H9 (cell line): ENCODE results near the gene TPPP2. TPM values are rescaled to one million over a fixed set of nuclear protein-coding genes. Genes with fewer than 3 reads are reported as not detected.

Experiments
- DNase-seq: peaks from one replicate; pipeline ENCODE4 v3.0.0-alpha.2; 2017
- H2AFZ ChIP-seq: one replicate; pipeline ENCODE4 v1.6.1; 2013; ENCODE audit warnings: mild to moderate bottlenecking, low read length, control low read depth, moderate library complexity
- H2AK5ac ChIP-seq: 2 replicates; pipeline ENCODE4 v1.6.1; 2013; ENCODE audit warnings: low read length, control low read depth, mixed read lengths; ENCODE audit not compliant: insufficient read length
- H2BK120ac ChIP-seq: one replicate; pipeline ENCODE4 v1.6.1; 2013; ENCODE audit warnings: low read depth, mild to moderate bottlenecking, low read length, control low read depth, inconsistent platforms; ENCODE audit not compliant: poor library complexity, severe bottlenecking
- H2BK12ac ChIP-seq: 2 replicates; pipeline ENCODE4 v1.6.1; 2013; ENCODE audit warnings: low read length, control low read depth, mixed read lengths, low read depth; ENCODE audit not compliant: insufficient read length
- H2BK15ac ChIP-seq: 2 replicates; pipeline ENCODE4 v1.6.1; 2013; ENCODE audit warnings: low read depth, low read length, control low read depth
- H2BK20ac ChIP-seq: one replicate; pipeline ENCODE4 v1.6.1; 2013; ENCODE audit warnings: low read depth, mild to moderate bottlenecking, low read length, control low read depth, inconsistent platforms; ENCODE audit not compliant: poor library complexity, severe bottlenecking
- H2BK5ac ChIP-seq: 2 replicates; pipeline ENCODE4 v1.6.1; 2013; ENCODE audit warnings: low read length, control low read depth, mixed read lengths; ENCODE audit not compliant: insufficient read length
- H3K14ac ChIP-seq: 2 replicates; pipeline ENCODE4 v1.6.1; 2013; ENCODE audit warnings: low read length, control low read depth; ENCODE audit not compliant: insufficient read depth
- H3K18ac ChIP-seq: 2 replicates; pipeline ENCODE4 v1.6.1; 2013; ENCODE audit warnings: low read depth, mild to moderate bottlenecking, mixed read lengths, low read length, control low read depth; ENCODE audit not compliant: insufficient read length
- H3K23ac ChIP-seq: 2 replicates; pipeline ENCODE4 v1.6.1; 2013; ENCODE audit warnings: low read length, control low read depth, mixed read lengths, low read depth; ENCODE audit not compliant: insufficient read length
- H3K23me2 ChIP-seq: 2 replicates; pipeline ENCODE4 v1.6.1; 2013; ENCODE audit warnings: low read depth, mild to moderate bottlenecking, mixed read lengths, low read length, control low read depth; ENCODE audit not compliant: insufficient read length, poor library complexity, severe bottlenecking
- H3K27ac ChIP-seq: 2 replicates; pipeline ENCODE4 v1.5.1; 2013; ENCODE audit warnings: low read length, control low read depth, mixed read lengths, low read depth; ENCODE audit not compliant: insufficient read length
- H3K27me3 ChIP-seq: 2 replicates; pipeline ENCODE4 v1.6.1; 2013; ENCODE audit warnings: low read length, control low read depth, inconsistent platforms; ENCODE audit not compliant: insufficient read depth
- H3K4ac ChIP-seq: 2 replicates; pipeline ENCODE4 v1.6.1; 2013; ENCODE audit warnings: low read depth, mild to moderate bottlenecking, control low read depth, inconsistent platforms, low read length, moderate library complexity
- H3K4me1 ChIP-seq: 2 replicates; pipeline ENCODE4 v1.6.1; 2013; ENCODE audit warnings: low read length, control low read depth, inconsistent platforms; ENCODE audit not compliant: insufficient read depth
- H3K4me2 ChIP-seq: 2 replicates; pipeline ENCODE4 v1.6.1; 2013; ENCODE audit warnings: low read length, control low read depth, mixed read lengths; ENCODE audit not compliant: insufficient read length, insufficient read depth
- H3K56ac ChIP-seq: 2 replicates; pipeline ENCODE4 v1.6.1; 2013; ENCODE audit warnings: low read depth, mild to moderate bottlenecking, mixed read lengths, low read length, control low read depth; ENCODE audit not compliant: insufficient read length
- H3K79me1 ChIP-seq: 2 replicates; pipeline ENCODE4 v1.6.1; 2013; ENCODE audit warnings: low read depth, mild to moderate bottlenecking, moderate library complexity, low read length, control low read depth, inconsistent platforms; ENCODE audit not compliant: insufficient read depth, poor library complexity, severe bottlenecking
- H3K79me2 ChIP-seq: 2 replicates; pipeline ENCODE4 v1.6.1; 2013; ENCODE audit warnings: low read length, control low read depth, inconsistent platforms; ENCODE audit not compliant: insufficient read depth
- H3K9ac ChIP-seq: 2 replicates; pipeline ENCODE4 v1.6.1; 2013; ENCODE audit warnings: low read length, control low read depth, mixed read lengths; ENCODE audit not compliant: insufficient read length; ENCODE audit errors: extremely low read depth
- H3K9me3 ChIP-seq: one replicate; pipeline ENCODE4 v1.6.1; 2013; ENCODE audit warnings: low read depth, low read length, inconsistent platforms; ENCODE audit not compliant: control insufficient read depth
- H3T11ph ChIP-seq: one replicate; pipeline ENCODE4 v1.6.1; 2013; ENCODE audit warnings: mild to moderate bottlenecking, low read length, control low read depth, inconsistent platforms
- H4K20me1 ChIP-seq: one replicate; pipeline ENCODE4 v1.6.1; 2013; ENCODE audit not compliant: control insufficient read depth, insufficient read length, insufficient read depth
- H4K5ac ChIP-seq: 2 replicates; pipeline ENCODE4 v1.6.1; 2013; ENCODE audit warnings: low read depth, mild to moderate bottlenecking, mixed read lengths, low read length, control low read depth; ENCODE audit not compliant: insufficient read length
- H4K8ac ChIP-seq: replicated peaks from 2 replicates; pipeline ENCODE4 v1.6.1; 2013; ENCODE audit warnings: low read length, control low read depth, mixed read lengths, low read depth; ENCODE audit not compliant: insufficient read length
- H4K91ac ChIP-seq: 2 replicates; pipeline ENCODE4 v1.6.1; 2013; ENCODE audit warnings: low read depth, mild to moderate bottlenecking, moderate library complexity, mixed read lengths, low read length, control low read depth; ENCODE audit not compliant: insufficient read length
- H3K27ac Mint-ChIP-seq, 3 experiments: 2 replicates in 2 of 3; 3 replicates in 1 of 3; pipeline ENCODE4 v1.8.0; 2020 to 2021; ENCODE audit warnings: mixed read lengths in 3 of 3, mild to moderate bottlenecking in 1 of 3, moderate library complexity in 1 of 3
- H3K27me3 Mint-ChIP-seq: 2 replicates; pipeline ENCODE4 v1.8.0; 2021; ENCODE audit warnings: low read depth, mild to moderate bottlenecking, moderate library complexity, mixed read lengths
- H3K36me3 Mint-ChIP-seq, 3 experiments: 2 replicates in 2 of 3; 3 replicates in 1 of 3; pipeline ENCODE4 v1.8.0; 2020 to 2021; ENCODE audit warnings: low read depth in 3 of 3, mixed read lengths in 3 of 3; ENCODE audit not compliant: insufficient read depth in 1 of 3
- H3K4me1 Mint-ChIP-seq, 2 experiments: 2 replicates each; pipeline ENCODE4 v1.8.0; 2020; ENCODE audit warnings: mixed read lengths in 2 of 2
- H3K4me3 Mint-ChIP-seq, 2 experiments: 2 replicates in 1 of 2; 3 replicates in 1 of 2; pipeline ENCODE4 v1.8.0; 2020 to 2021; ENCODE audit warnings: mild to moderate bottlenecking in 2 of 2, mixed read lengths in 2 of 2, moderate library complexity in 1 of 2
- H3K9me3 Mint-ChIP-seq, 2 experiments: 2 replicates in 1 of 2; 3 replicates in 1 of 2; pipeline ENCODE4 v1.8.0; 2020; ENCODE audit warnings: mild to moderate bottlenecking in 2 of 2, mixed read lengths in 2 of 2, moderate library complexity in 1 of 2
- CTCF ChIP-seq: fragments of 200-600 bp; sonication (generic); conservative IDR thresholded peaks from 3 replicates; pipeline ENCODE4 v1.8.0; 2021; ENCODE audit warnings: antibody characterized with exemption, mild to moderate bottlenecking
- WGBS: extraction: QIAGEN DNeasy Blood & Tissue Kit; methylation state at CpG from one replicate; pipeline ENCODE4 v1.1.7; 2013; ENCODE audit warnings: missing lambda C conversion rate, low lambda C conversion rate, mixed read lengths; ENCODE audit not compliant: insufficient read length; ENCODE audit errors: extremely low coverage; 5-methylcytosine and 5-hydroxymethylcytosine counted together
- total RNA-seq: library from RNA; stranded (reverse); gene quantifications from 2 replicates; pipeline ENCODE4 v1.2.1, GENCODE V29; 2021

TPPP2 gene
- total RNA-seq, 1 experiment from 2014 or later, result not detected

- Histone ChIP-seq H3T11ph (no peak overlapping the region), H4K5ac (no peak overlapping the region), H3K79me2 (no peaks in the 10 kb centered on the region), H2AFZ (no peak overlapping the region), H4K20me1 (no peaks in the 10 kb centered on the region), H3K9me3 (no peaks in the 10 kb centered on the region), H3K79me1 (no peaks in the 10 kb centered on the region), H2BK20ac (no peak overlapping the region), H3K4ac (no peak overlapping the region), H3K18ac (no peak overlapping the region), H4K8ac (no peak overlapping the region), H3K56ac (no peak overlapping the region), H2BK12ac (no peak overlapping the region), H3K27me3 (peaks cover 8% of the 10 kb centered on the region; the same call in 1 of the 2 replicates), H3K23me2 (peaks cover 12% of the 10 kb centered on the region), H3K23ac (no peak overlapping the region), H2BK15ac (no peak overlapping the region), H3K9ac (no peak overlapping the region), H4K91ac (no peak overlapping the region), H3K14ac (no peak overlapping the region), H3K4me2 (no peak overlapping the region), H3K4me1 (no peaks in the 10 kb centered on the region; the same call in 1 of the 2 replicates), H2BK5ac (no peak overlapping the region), H2AK5ac (no peak overlapping the region), H2BK120ac (no peak overlapping the region), H3K27ac (no peak overlapping the region)
- no peak for DNase-seq
- WGBS, result no CpG with 5 or more reads among the region's 5 CpGs
- H3K36me3 Mint-ChIP-seq, result peaks cover 7 to 21% (median 8%) of the 10 kb centered on the region in 3 experiments; a peak in 4 of 7 replicates
- no peak overlapping the region for H3K27ac Mint-ChIP-seq
- H3K9me3 Mint-ChIP-seq, result no peaks in the 10 kb centered on the region
- H3K27me3 Mint-ChIP-seq, result peaks cover 38% of the 10 kb centered on the region
- no peak for TF ChIP-seq CTCF
- H3K4me1 Mint-ChIP-seq, result peaks cover 22 to 28% of the 10 kb centered on the region in 2 experiments
- no peak overlapping the region for H3K4me3 Mint-ChIP-seq
Observed at GRCh38 chr14:21020977-21021545, 9.0 kb upstream of the TPPP2 start.
